Colonic mucosa (tissue), 4 donors: ENCODE data around the gene ARX. TPM values are rescaled to one million over a fixed set of nuclear protein-coding genes. Genes with fewer than 3 reads are reported as not detected.

Experiments
- DNase-seq: peaks from one replicate; pipeline ENCODE4 v3.0.0-alpha.2; 2020
- H3K27ac ChIP-seq: fragments of 200-600 bp; one replicate; pipeline ENCODE4 v1.8.0; 2021
- H3K27me3 ChIP-seq: fragments of 200-600 bp; one replicate; pipeline ENCODE4 v1.8.0; 2021
- H3K36me3 ChIP-seq: fragments of 200-600 bp; one replicate; pipeline ENCODE4 v1.8.0; 2021
- H3K4me1 ChIP-seq: fragments of 200-600 bp; one replicate; pipeline ENCODE4 v1.8.0; 2021; ENCODE audit warnings: mild to moderate bottlenecking
- H3K4me3 ChIP-seq: fragments of 200-600 bp; one replicate; pipeline ENCODE4 v1.8.0; 2021
- H3K9ac ChIP-seq, 2 donors: one replicate each; pipeline ENCODE4 v1.7.0; 2013; ENCODE audit warnings: control low read depth in 2 of 2, low read depth in 2 of 2, low read length in 2 of 2
- H3K9me3 ChIP-seq: fragments of 200-600 bp; one replicate; pipeline ENCODE4 v1.8.0; 2021
- CTCF ChIP-seq: fragments of 200-600 bp; IDR thresholded peaks from one replicate; pipeline ENCODE4 v1.8.0; 2022; ENCODE audit warnings: antibody characterized with exemption, mild to moderate bottlenecking
- intact Hi-C: fragments of 100-400 bp; cut with DNase I; formaldehyde crosslinking; loops from one replicate; pipeline ENCODE4 v1.14.1; 2022
- total RNA-seq, 2 donors: library from RNA; stranded (reverse); fragmentation: NEBNext Ultra II Directional in 1 of 2; extraction: Animal tissue kit (Norgen Biotek cat#: 25700) in 1 of 2; gene quantifications; one replicate each; pipeline ENCODE4 v1.2.1, GENCODE V29; 2021
- donor health status: healthy.
- donor health status: DM: no; HTN: no; CAD: no.
- donor health status: DM: no; HTN: no; CAD: no.

ARX gene
- total RNA-seq, 2 donors from 2014 or later: 0.66 to 0.84 TPM

GRCh38 chrX:25028726-25029125 lies 13.0 kb upstream of the ARX start:
- Histone ChIP-seq H3K4me1 (no peaks in the 10 kb centered on the region), H3K27me3 (peaks cover 5% of the 10 kb centered on the region), H3K4me3 (no peak overlapping the region), H3K27ac (no peak overlapping the region), H3K36me3 (no peaks in the 10 kb centered on the region), H3K9ac (no peak overlapping the region), H3K9me3 (no peaks in the 10 kb centered on the region)
- no peak for DNase-seq
- no peak for TF ChIP-seq CTCF
- intact Hi-C loops: no loop called here

- Histone ChIP-seq H3K36me3 (no peaks in the 10 kb centered on the region), H3K4me1 (no peaks in the 10 kb centered on the region), H3K4me3 (no peak overlapping the region), H3K9ac (no peak overlapping the region), H3K27me3 (peaks cover 25% of the 10 kb centered on the region), H3K9me3 (no peaks in the 10 kb centered on the region), H3K27ac (no peak overlapping the region)
- no peak for DNase-seq
- intact Hi-C loops: no loop called here
- TF ChIP-seq CTCF: no peak
Observed at GRCh38 chrX:25026576-25026975, 10.8 kb upstream of the ARX start.

- H3K4me3 ChIP-seq: no peak overlapping the region
- no peak overlapping the region for H3K27ac ChIP-seq
- no peak overlapping the region for H3K9ac ChIP-seq
- no peaks in the 10 kb centered on the region for H3K36me3 ChIP-seq
- H3K27me3 ChIP-seq: peaks cover 34% of the 10 kb centered on the region
- DNase-seq: no peak
- no peaks in the 10 kb centered on the region for H3K9me3 ChIP-seq
- no peaks in the 10 kb centered on the region for H3K4me1 ChIP-seq
- intact Hi-C loops: no loop called here
- TF ChIP-seq CTCF: no peak
Observed at GRCh38 chrX:25025615-25026014, 9.8 kb upstream of the ARX start.

GRCh38 chrX:25023908-25024307 lies 8.1 kb upstream of the ARX start:
- Histone ChIP-seq H3K27me3 (peaks cover 49% of the 10 kb centered on the region), H3K4me3 (no peak overlapping the region), H3K9ac (no peak overlapping the region), H3K27ac (no peak overlapping the region), H3K9me3 (no peaks in the 10 kb centered on the region), H3K36me3 (no peaks in the 10 kb centered on the region), H3K4me1 (no peaks in the 10 kb centered on the region)
- TF ChIP-seq CTCF: no peak
- intact Hi-C loops: loop anchor here (5.0 kb wide), 1 partner anchor 187 kb away; no protein-coding TSS in a partner anchor
- DNase-seq: no peak

- H3K36me3 ChIP-seq: no peaks in the 10 kb centered on the region
Observed at GRCh38 chrX:25022499-25023325, 6.9 kb upstream of the ARX start.

More at GRCh38 chrX:25022499-25023325, 6.9 kb upstream of the ARX start:
- no peaks in the 10 kb centered on the region for H3K4me1 ChIP-seq
- H3K27ac ChIP-seq: no peak overlapping the region
- H3K9ac ChIP-seq: no peak overlapping the region
- intact Hi-C loops: loop anchor here (5.0 kb wide), 1 partner anchor 185 kb away; no protein-coding TSS in a partner anchor
- H3K4me3 ChIP-seq: no peak overlapping the region
- no peaks in the 10 kb centered on the region for H3K9me3 ChIP-seq
- peaks cover 59% of the 10 kb centered on the region for H3K27me3 ChIP-seq
- DNase-seq: no peak
- no peak for TF ChIP-seq CTCF
